SK-N-SH (cell line): ENCODE results near the gene TBC1D13. TPM values are rescaled to one million over a fixed set of nuclear protein-coding genes. Genes with fewer than 3 reads are reported as not detected.

Source experiments
- CTCF ChIA-PET: fragments of 300-600, 350-600 bp; formaldehyde crosslinking; extraction: SDS; loops from one replicate; lab custom pipeline; 2021; lab: Yijun Ruan, JAX
- POLR2A ChIA-PET: fragments of 350-600 bp; sonication (Branson Sonifier 250); formaldehyde crosslinking; extraction: SDS; loops from one replicate; lab custom pipeline; 2020; ENCODE audit warnings: antibody characterized with exemption, inconsistent platforms; lab: Yijun Ruan, JAX
- DNase-seq: peaks from one replicate; pipeline ENCODE4 v3.0.0; 2012
- H2AFZ ChIP-seq: fragments of 200-600 bp; sonication (generic); 2 replicates; pipeline ENCODE4 v1.8.1; 2016; ENCODE audit warnings: antibody characterized with exemption, mild to moderate bottlenecking, low read depth
- H3F3A ChIP-seq: fragments of 200-600 bp; sonication (generic); replicated peaks from 2 replicates; pipeline ENCODE3; 2016; ENCODE audit warnings: antibody characterized with exemption, mild to moderate bottlenecking; ENCODE audit not compliant: insufficient read depth
- H3K27ac ChIP-seq, 2 experiments: fragments of 200-500 bp in 1 of 2; fragments of 200-600 bp in 1 of 2; sonication (Bioruptor generic) in 1 of 2; sonication (generic), shearing (Covaris generic) in 1 of 2; 2 replicates each; pipeline versions ENCODE4 v1.5.1 to v1.6.1; 2014 to 2016; ENCODE audit warnings: low read depth in 2 of 2, inconsistent platforms in 1 of 2, low read length in 1 of 2, mild to moderate bottlenecking in 1 of 2, mixed read lengths in 1 of 2
- H3K27me3 ChIP-seq: fragments of 200-600 bp; sonication (generic), shearing (Covaris generic); 2 replicates; pipeline ENCODE4 v1.6.1; 2016; ENCODE audit warnings: mixed run types; ENCODE audit not compliant: insufficient read depth
- H3K36me3 ChIP-seq, 2 experiments: fragments of 200-500 bp in 1 of 2; fragments of 200-600 bp in 1 of 2; sonication (Bioruptor generic) in 1 of 2; sonication (generic) in 1 of 2; replicated peaks in 1 of 2; 2 replicates each; pipeline versions ENCODE3 to v1.5.1; 2014 to 2016; ENCODE audit warnings: low read length in 1 of 2, mild to moderate bottlenecking in 1 of 2; ENCODE audit not compliant: insufficient read depth in 2 of 2, control insufficient read depth in 1 of 2
- H3K4me1 ChIP-seq, 2 experiments: fragments of 200-500 bp in 1 of 2; fragments of 200-600 bp in 1 of 2; sonication (Bioruptor generic) in 1 of 2; sonication (generic), shearing (Covaris generic) in 1 of 2; 2 replicates each; pipeline versions ENCODE4 v1.5.1 to v1.6.1; 2014 to 2016; ENCODE audit warnings: low read depth in 1 of 2, low read length in 1 of 2, mixed run types in 1 of 2; ENCODE audit not compliant: insufficient read depth in 2 of 2, control insufficient read depth in 1 of 2
- H3K4me2 ChIP-seq: fragments of 200-600 bp; sonication (generic), shearing (Covaris generic); 2 replicates; pipeline ENCODE4 v1.6.1; 2017; ENCODE audit warnings: mixed run types
- H3K4me3 ChIP-seq, 2 experiments: fragments of 200-500 bp in 1 of 2; fragments of 200-600 bp in 1 of 2; sonication (Bioruptor generic) in 1 of 2; sonication (generic), shearing (Covaris generic) in 1 of 2; 2 replicates each; pipeline versions ENCODE4 v1.5.1 to v1.8.1; 2014 to 2016; ENCODE audit warnings: low read depth in 2 of 2, inconsistent platforms in 1 of 2, low read length in 1 of 2, mild to moderate bottlenecking in 1 of 2, mixed read lengths in 1 of 2, moderate library complexity in 1 of 2
- H3K79me2 ChIP-seq: fragments of 200-600 bp; sonication (generic); 2 replicates; pipeline ENCODE4 v1.8.1; 2017; ENCODE audit warnings: mild to moderate bottlenecking; ENCODE audit not compliant: insufficient read depth
- H3K9ac ChIP-seq: fragments of 200-600 bp; sonication (generic); 2 replicates; pipeline ENCODE4 v1.6.1; 2017; ENCODE audit warnings: mixed run types
- H3K9me2 ChIP-seq: fragments of 200-600 bp; sonication (generic); 2 replicates; pipeline ENCODE4 v1.6.1; 2017; ENCODE audit warnings: mixed run types
- H3K9me3 ChIP-seq: fragments of 200-600 bp; sonication (generic); 2 replicates; pipeline ENCODE4 v1.6.1; 2017; ENCODE audit warnings: mixed run types, mild to moderate bottlenecking, moderate library complexity
- H4K20me1 ChIP-seq: fragments of 200-600 bp; sonication (generic); 2 replicates; pipeline ENCODE4 v1.6.1; 2017; ENCODE audit warnings: mild to moderate bottlenecking, mixed run types; ENCODE audit not compliant: insufficient read depth
- ELF1 ChIP-seq: IDR thresholded peaks from 2 replicates; pipeline ENCODE4 v1.4.0; 2012
- EP300 ChIP-seq, 2 experiments: IDR thresholded peaks; 2 replicates each; pipeline versions ENCODE4 v1.4.0 to v1.6.1; 2012; ENCODE audit warnings: borderline replicate concordance in 1 of 2, low read depth in 1 of 2, low read length in 1 of 2
- FOXM1 ChIP-seq: IDR thresholded peaks from 2 replicates; pipeline ENCODE4 v1.4.0; 2012; ENCODE audit warnings: low read depth, mild to moderate bottlenecking
- GATA2 ChIP-seq: sonication (generic); formaldehyde crosslinking; IDR thresholded peaks from 2 replicates; pipeline ENCODE4 v1.5.0; 2020; ENCODE audit warnings: mild to moderate bottlenecking, missing genetic modification reagents
- JUND ChIP-seq: IDR thresholded peaks from 2 replicates; pipeline ENCODE4 v1.4.0; 2012
- MXI1 ChIP-seq: IDR thresholded peaks from 2 replicates; pipeline ENCODE4 v1.6.1; 2012; ENCODE audit warnings: mild to moderate bottlenecking, low read depth, low read length, improper control_type of control experiment
- RAD21 ChIP-seq: IDR thresholded peaks from 2 replicates; pipeline ENCODE4 v1.6.1; 2012; ENCODE audit warnings: mild to moderate bottlenecking, low read length
- RCOR1 ChIP-seq: fragments of 150-350 bp; IDR thresholded peaks from 2 replicates; pipeline ENCODE4 v1.6.1; 2017; ENCODE audit warnings: antibody characterized with exemption, low read length
- RFX5 ChIP-seq: IDR thresholded peaks from 2 replicates; pipeline ENCODE4 v1.6.1; 2012; ENCODE audit warnings: mild to moderate bottlenecking, improper control_type of control experiment, low read length
- WGBS: methylation state at CpG from one replicate; pipeline ENCODE4 v1.1.6; 2017; ENCODE audit warnings: low lambda C conversion rate; 5-methylcytosine and 5-hydroxymethylcytosine counted together
- polyA plus RNA-seq, 3 experiments: library from polyadenylated mRNA; depleted of rRNA; stranded (reverse); fragments of >200 nt; gene quantifications; 2 replicates each; pipeline ENCODE4 v1.2.3, GENCODE V29; 2012
- TF ChIP-seq, protein P1 (sequence below): fragments of 200-600 bp; sonication (generic); IDR thresholded peaks from 2 replicates; pipeline ENCODE4 v1.6.1; 2017; ENCODE audit warnings: antibody characterized with exemption, mild to moderate bottlenecking, moderate library complexity
- TF ChIP-seq, protein P2 (sequence below): IDR thresholded peaks from 2 replicates; pipeline ENCODE4 v1.4.0; 2012; ENCODE audit warnings: low read depth, borderline replicate concordance
- TF ChIP-seq, protein P3 (sequence below): fragments of 150-350 bp; IDR thresholded peaks from 2 replicates; pipeline ENCODE4 v1.6.1; 2016; ENCODE audit warnings: mild to moderate bottlenecking, low read depth, low read length

Gene TBC1D13
- polyA plus RNA-seq, 1 of the 3 experiments (the other 2 are of a cell fraction): 19.1 TPM

DNA sequence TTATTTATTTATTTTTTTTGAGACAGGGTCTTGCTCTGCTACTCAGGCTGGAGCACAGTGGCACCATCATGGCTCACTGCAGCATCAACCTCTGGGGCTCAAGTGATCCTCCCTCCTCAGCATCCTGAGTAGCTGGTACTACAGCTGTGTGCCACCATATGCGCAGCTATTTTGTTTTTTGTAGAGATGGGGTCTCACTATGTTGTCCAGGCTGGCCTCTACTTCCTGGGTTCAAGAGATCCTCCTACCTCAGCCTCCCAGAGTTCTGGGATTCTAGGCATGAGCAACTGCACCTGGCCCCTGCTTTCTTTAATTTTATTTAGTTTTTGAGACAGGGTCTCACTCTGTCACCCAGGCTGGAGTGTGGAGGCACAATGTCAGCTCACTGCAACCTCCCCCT lies 43.6 kb upstream of the TBC1D13 start:
- Histone ChIP-seq H4K20me1 (no peaks in the 10 kb centered on the region), H3K9me2 (no peaks in the 10 kb centered on the region), H3K4me1 (no peaks in the 10 kb centered on the region), H3K79me2 (no peaks in the 10 kb centered on the region), H3K36me3 (peaks cover 0 to 3% of the 10 kb centered on the region in 2 experiments), H3K9ac (no peak overlapping the region), H3K27ac (no peak overlapping the region), H3K9me3 (no peaks in the 10 kb centered on the region), H3K27me3 (no peaks in the 10 kb centered on the region), H3K4me3 (no peak overlapping the region), H3K4me2 (no peak overlapping the region)
- 100% methylated on average over 1 of the region's 1 CpG for WGBS
- POLR2A ChIA-PET: no interaction called here
- no peak for TF ChIP-seq EP300 (IDR thresholded peaks at IDR 0.05; ENCODE audit: borderline replicate concordance in 1 of 2, low read depth in 1 of 2, low read length in 1 of 2)
- TF ChIP-seq, protein P1, sequence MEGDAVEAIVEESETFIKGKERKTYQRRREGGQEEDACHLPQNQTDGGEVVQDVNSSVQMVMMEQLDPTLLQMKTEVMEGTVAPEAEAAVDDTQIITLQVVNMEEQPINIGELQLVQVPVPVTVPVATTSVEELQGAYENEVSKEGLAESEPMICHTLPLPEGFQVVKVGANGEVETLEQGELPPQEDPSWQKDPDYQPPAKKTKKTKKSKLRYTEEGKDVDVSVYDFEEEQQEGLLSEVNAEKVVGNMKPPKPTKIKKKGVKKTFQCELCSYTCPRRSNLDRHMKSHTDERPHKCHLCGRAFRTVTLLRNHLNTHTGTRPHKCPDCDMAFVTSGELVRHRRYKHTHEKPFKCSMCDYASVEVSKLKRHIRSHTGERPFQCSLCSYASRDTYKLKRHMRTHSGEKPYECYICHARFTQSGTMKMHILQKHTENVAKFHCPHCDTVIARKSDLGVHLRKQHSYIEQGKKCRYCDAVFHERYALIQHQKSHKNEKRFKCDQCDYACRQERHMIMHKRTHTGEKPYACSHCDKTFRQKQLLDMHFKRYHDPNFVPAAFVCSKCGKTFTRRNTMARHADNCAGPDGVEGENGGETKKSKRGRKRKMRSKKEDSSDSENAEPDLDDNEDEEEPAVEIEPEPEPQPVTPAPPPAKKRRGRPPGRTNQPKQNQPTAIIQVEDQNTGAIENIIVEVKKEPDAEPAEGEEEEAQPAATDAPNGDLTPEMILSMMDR: no peak
- TF ChIP-seq FOXM1: no peak
- TF ChIP-seq JUND: no peak
- TF ChIP-seq RCOR1: no peak
- TF ChIP-seq, protein P2, sequence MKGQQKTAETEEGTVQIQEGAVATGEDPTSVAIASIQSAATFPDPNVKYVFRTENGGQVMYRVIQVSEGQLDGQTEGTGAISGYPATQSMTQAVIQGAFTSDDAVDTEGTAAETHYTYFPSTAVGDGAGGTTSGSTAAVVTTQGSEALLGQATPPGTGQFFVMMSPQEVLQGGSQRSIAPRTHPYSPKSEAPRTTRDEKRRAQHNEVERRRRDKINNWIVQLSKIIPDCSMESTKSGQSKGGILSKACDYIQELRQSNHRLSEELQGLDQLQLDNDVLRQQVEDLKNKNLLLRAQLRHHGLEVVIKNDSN: no peak
- TF ChIP-seq, protein P3, sequence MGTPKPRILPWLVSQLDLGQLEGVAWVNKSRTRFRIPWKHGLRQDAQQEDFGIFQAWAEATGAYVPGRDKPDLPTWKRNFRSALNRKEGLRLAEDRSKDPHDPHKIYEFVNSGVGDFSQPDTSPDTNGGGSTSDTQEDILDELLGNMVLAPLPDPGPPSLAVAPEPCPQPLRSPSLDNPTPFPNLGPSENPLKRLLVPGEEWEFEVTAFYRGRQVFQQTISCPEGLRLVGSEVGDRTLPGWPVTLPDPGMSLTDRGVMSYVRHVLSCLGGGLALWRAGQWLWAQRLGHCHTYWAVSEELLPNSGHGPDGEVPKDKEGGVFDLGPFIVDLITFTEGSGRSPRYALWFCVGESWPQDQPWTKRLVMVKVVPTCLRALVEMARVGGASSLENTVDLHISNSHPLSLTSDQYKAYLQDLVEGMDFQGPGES: no peak
- TF ChIP-seq MXI1: no peak
- no peak for TF ChIP-seq ELF1
- TF ChIP-seq RFX5: no peak
- TF ChIP-seq, all 33 proteins: peak for 0
- CTCF ChIA-PET: interaction anchor here (0.7 to 1.1 kb wide), 2 partner anchors 8 to 10 kb away, joined by 3 to 5 read pairs; no protein-coding TSS in a partner anchor
- DNase-seq: no peak
- Histone ChIP-seq H3F3A (peaks cover 3% of the 10 kb centered on the region), H2AFZ (no peak overlapping the region)

DNA sequence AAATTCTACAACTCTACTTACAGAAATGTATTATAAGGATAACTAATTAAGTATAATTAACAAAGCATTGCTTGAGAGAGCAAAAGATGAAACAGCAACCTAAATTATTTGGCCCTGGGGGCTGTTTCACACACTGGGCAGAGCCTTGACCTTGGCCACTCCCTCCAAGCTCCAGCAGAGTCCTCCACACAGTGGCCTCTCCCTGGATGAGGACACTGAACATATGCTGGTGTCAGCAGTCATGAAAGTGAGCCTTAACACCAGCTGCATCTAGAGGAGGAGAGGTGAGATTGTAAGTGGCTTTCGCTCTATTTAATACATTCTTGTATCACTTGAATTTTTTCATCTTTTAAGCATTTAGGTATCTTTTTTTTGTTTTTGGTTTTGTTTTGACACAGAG lies 39.8 kb upstream of the TBC1D13 start:
- H4K20me1 ChIP-seq: no peaks in the 10 kb centered on the region
- no peak overlapping the region for H3K27ac ChIP-seq
- ChIA-PET CTCF (interaction anchor here (1.5 kb wide), 1 partner anchor 14 kb away, joined by 6 read pairs; no protein-coding TSS in a partner anchor), POLR2A (interaction anchor here (1.2 kb wide), 1 partner anchor 18 kb away, joined by 3 read pairs; no protein-coding TSS in a partner anchor)
- peaks cover 3% of the 10 kb centered on the region for H3F3A ChIP-seq
- no peak for DNase-seq
- no peak overlapping the region for H3K4me2 ChIP-seq
- H3K4me1 ChIP-seq: no peaks in the 10 kb centered on the region
- H3K27me3 ChIP-seq: no peaks in the 10 kb centered on the region
- H3K36me3 ChIP-seq: peaks cover 0 to 3% of the 10 kb centered on the region in 2 experiments
- no peak overlapping the region for H2AFZ ChIP-seq
- H3K9ac ChIP-seq: no peak overlapping the region
- H3K4me3 ChIP-seq: no peak overlapping the region
- no peaks in the 10 kb centered on the region for H3K9me2 ChIP-seq
- 96% methylated on average over 1 of the region's 1 CpG for WGBS
- H3K9me3 ChIP-seq: no peaks in the 10 kb centered on the region
- TF ChIP-seq, protein P2: no peak
- no peak for TF ChIP-seq GATA2 (CRISPR knock-in tag)
- no peak for TF ChIP-seq RAD21
- no peaks in the 10 kb centered on the region for H3K79me2 ChIP-seq
